Measurements from ENCODE around the gene DLX4. TPM values are rescaled to one million over a fixed set of nuclear protein-coding genes. Genes with fewer than 3 reads are reported as not detected.

The DLX4 gene
- total RNA-seq, 1 experiment from 2014 or later = 1.3 TPM

GRCh38 chr17:50003911-50004310 lies 34.9 kb downstream of the DLX4 start:
- H3K36me3 Mint-ChIP-seq = no peaks in the 10 kb centered on the region
- ATAC-seq (no peak), DNase-seq (ENCODE audit: low spot score) (no peak)
- H3K27ac Mint-ChIP-seq = no peak overlapping the region
- CTCF ChIA-PET = interaction anchor here (0.6 to 0.7 kb wide), 2 partner anchors 90 to 143 kb away, joined by 3 to 4 read pairs; no protein-coding TSS in a partner anchor
- POLR2A ChIA-PET = interaction anchor here (0.6 kb wide), 1 partner anchor 235 kb away, joined by 3 read pairs; no protein-coding TSS in a partner anchor
- no peaks in the 10 kb centered on the region for H3K9me3 Mint-ChIP-seq
- no peaks in the 10 kb centered on the region for H3K4me1 Mint-ChIP-seq
- H3K27me3 Mint-ChIP-seq (ENCODE audit: low read depth) = peaks cover 47% of the 10 kb centered on the region
- TF ChIP-seq MXD4 (CRISPR knock-in tag; IDR thresholded peaks at IDR 0.05; ENCODE audit: borderline replicate concordance) (no peak), AFF4 (CRISPR knock-in tag; IDR thresholded peaks at IDR 0.05; ENCODE audit: borderline replicate concordance) (no peak), NR1H2 (CRISPR knock-in tag; IDR thresholded peaks at IDR 0.05) (no peak), USF2 (CRISPR knock-in tag; IDR thresholded peaks at IDR 0.05) (no peak), ATF1 (CRISPR knock-in tag; IDR thresholded peaks at IDR 0.05) (no peak), RELA (CRISPR knock-in tag; IDR thresholded peaks at IDR 0.05; ENCODE audit: borderline replicate concordance) (no peak), ATF6 (CRISPR knock-in tag; IDR thresholded peaks at IDR 0.05) (no peak), JUN (CRISPR knock-in tag; IDR thresholded peaks at IDR 0.05) (no peak), ZNF512 (CRISPR knock-in tag; IDR thresholded peaks at IDR 0.05; ENCODE audit: borderline replicate concordance) (no peak), ZNF263 (CRISPR knock-in tag; IDR thresholded peaks at IDR 0.05; ENCODE audit: low read depth) (no peak), SOX15 (CRISPR knock-in tag; IDR thresholded peaks at IDR 0.05) (no peak), ZNF532 (CRISPR knock-in tag; IDR thresholded peaks at IDR 0.05; ENCODE audit: borderline replicate concordance) (no peak), NFYB (CRISPR knock-in tag; conservative IDR thresholded peaks at IDR 0.05; ENCODE audit: low read depth) (no peak), ETV6 (CRISPR knock-in tag; IDR thresholded peaks at IDR 0.05) (no peak)
- no peak overlapping the region for H3K4me3 Mint-ChIP-seq
